Upper lobe of left lung (tissue), 6 donors: Measurements from ENCODE around the gene SLC25A25. TPM values are rescaled to one million over a fixed set of nuclear protein-coding genes. Genes with fewer than 3 reads are reported as not detected.
"Not testable (repeated sequence)": the region's sequence is repeated elsewhere in the genome, so short reads cannot be mapped to it uniquely, and the experiment has no call there.

Experiments used
- ATAC-seq, 2 donors: fragments of 200-7000 bp; cut with Tn5 transposase; one replicate each; pipeline ENCODE4 v1.9.1; 2022; ENCODE audit warnings: mild to moderate bottlenecking in 2 of 2, moderate library complexity in 2 of 2; ENCODE audit not compliant: low FRiP score in 2 of 2
- DNase-seq, 2 donors: peaks; one replicate each; pipeline ENCODE4 v3.0.0-alpha.2; 2019 to 2020
- H3K27ac ChIP-seq, 4 donors: fragments of 200-600 bp; sonication (generic); one replicate each; pipeline ENCODE4 v1.5.1; 2016 to 2019
- H3K27me3 ChIP-seq, 4 donors: fragments of 200-600 bp; sonication (generic); one replicate each; pipeline ENCODE4 v1.5.1; 2017 to 2019
- H3K36me3 ChIP-seq, 4 donors: fragments of 200-600 bp; sonication (generic); one replicate each; pipeline ENCODE4 v1.5.1; 2016 to 2019
- H3K4me1 ChIP-seq, 4 donors: fragments of 200-600 bp; sonication (generic); one replicate each; pipeline ENCODE4 v1.5.1; 2018 to 2019
- H3K4me3 ChIP-seq, 4 donors: fragments of 200-600 bp; sonication (generic); one replicate each; pipeline ENCODE4 v1.5.1; 2017 to 2019; ENCODE audit warnings: mild to moderate bottlenecking in 2 of 4, moderate library complexity in 1 of 4
- H3K9me3 ChIP-seq, 4 donors: fragments of 200-600 bp; sonication (generic); one replicate each; pipeline ENCODE4 v1.5.1; 2018 to 2019
- CTCF ChIP-seq, 6 experiments: fragments of 450-650 bp in 4 of 6; fragments of 200-600 bp in 2 of 6; sonication (generic) in 2 of 6; IDR thresholded peaks; one replicate each; pipeline ENCODE4 v1.5.1; 2016 to 2019; ENCODE audit warnings: antibody characterized with exemption in 6 of 6
- EP300 ChIP-seq, 4 donors: sonication (generic); formaldehyde crosslinking; IDR thresholded peaks; one replicate each; pipeline ENCODE4 v1.5.1; 2017; ENCODE audit warnings: antibody characterized with exemption in 4 of 4, control low read depth in 2 of 4
- POLR2A ChIP-seq, 4 donors: fragments of 450-650 bp; IDR thresholded peaks; one replicate each; pipeline ENCODE4 v1.5.1; 2016 to 2017; ENCODE audit warnings: antibody characterized with exemption in 4 of 4, mild to moderate bottlenecking in 2 of 4
- POLR2AphosphoS5 ChIP-seq, 2 donors: sonication (generic); formaldehyde crosslinking; IDR thresholded peaks; one replicate each; pipeline ENCODE4 v1.5.1; 2017; ENCODE audit warnings: antibody characterized with exemption in 2 of 2
- WGBS, 2 donors: methylation state at CpG; one replicate each; pipeline ENCODE4 v1.1.5; 2017 to 2018; 5-methylcytosine and 5-hydroxymethylcytosine counted together
- total RNA-seq, 6 donors: library from RNA; depleted of rRNA in 4 of 6; stranded (reverse); fragments of >200 nt in 4 of 6; gene quantifications; one replicate each; pipeline versions ENCODE4 v1.1.0 to v1.2.1, GENCODE V29; 2016 to 2021
- donor health status: DM: no; HTN: no; CAD: no; lungs with moderate emphysema.
- donor health status: DM: no; HTN: yes; CAD: no; lungs with severe emphysema.

SLC25A25 gene
- 10 to 100 TPM; 23.6 to 40.2 (median 33.7) TPM for total RNA-seq

- DNase-seq = peak; percentile 99 to 100
- peak in 3 of 4 donors; percentile 72 to 94 (median 81) for TF ChIP-seq POLR2A (IDR thresholded peaks at IDR 0.05)
- peak in 1 of 6 experiments; percentile 24 for TF ChIP-seq CTCF (IDR thresholded peaks at IDR 0.05)
- TF ChIP-seq POLR2AphosphoS5 (IDR thresholded peaks at IDR 0.05) = peak; percentile 10 to 72
- peak in 1 of 4 donors; percentile 19 for TF ChIP-seq EP300 (IDR thresholded peaks at IDR 0.05)
- peaks cover 44 to 72% (median 60%) of the 10 kb centered on the region in 4 donors for H3K4me1 ChIP-seq
Observed at GRCh38 chr9:128067645-128068385, at the start of gene SLC25A25. SLC25A25 (plus strand) TSS chr9:128068232; CDS start chr9:128068320, 88 bp downstream.

GRCh38 chr9:128020692-128021091 lies 47.3 kb upstream of the SLC25A25 start:
- TF ChIP-seq CTCF (IDR thresholded peaks at IDR 0.05) (no peak), POLR2A (IDR thresholded peaks at IDR 0.05) (no peak), EP300 (IDR thresholded peaks at IDR 0.05) (no peak), POLR2AphosphoS5 (IDR thresholded peaks at IDR 0.05) (no peak)
- ATAC-seq (no peak), DNase-seq (no peak)
- Histone ChIP-seq H3K27ac (no peak overlapping the region), H3K4me3 (no peak overlapping the region), H3K36me3 (no peaks in the 10 kb centered on the region), H3K9me3 (no peaks in the 10 kb centered on the region), H3K4me1 (no peaks in the 10 kb centered on the region), H3K27me3 (no peaks in the 10 kb centered on the region)
- 88 to 91% methylated on average over 4 of the region's 4 CpGs for WGBS, 2 donors

More at GRCh38 chr9:128067645-128068385, at the start of gene SLC25A25:
- peak within 1 kb of the TSS; percentile 85 to 97 (median 93) for H3K4me3 ChIP-seq
- H3K9me3 ChIP-seq = no peaks in the 10 kb centered on the region
- 0% methylated on average over 14 to 32 of the region's 67 CpGs for WGBS, 2 donors
- H3K27ac ChIP-seq = peak within 1 kb of the TSS; percentile 94 to 98 (median 96)
- no peaks in the 10 kb centered on the region for H3K27me3 ChIP-seq
- peak; percentile 97 to 99 for ATAC-seq
- peaks cover 0 to 9% (median 5%) of the 10 kb centered on the region in 4 donors for H3K36me3 ChIP-seq

GRCh38 chr9:128021098-128021497 lies 46.9 kb upstream of the SLC25A25 start:
- no peaks in the 10 kb centered on the region for H3K9me3 ChIP-seq
- no peak for ATAC-seq
- no peaks in the 10 kb centered on the region for H3K27me3 ChIP-seq
- no peak for DNase-seq
- H3K27ac ChIP-seq = no peak overlapping the region
- no peaks in the 10 kb centered on the region for H3K36me3 ChIP-seq
- WGBS, 2 donors = 50 to 83% methylated on average over 1 of the region's 1 CpG
- TF ChIP-seq POLR2A (IDR thresholded peaks at IDR 0.05) = no peak
- TF ChIP-seq CTCF (IDR thresholded peaks at IDR 0.05) = no peak
- TF ChIP-seq POLR2AphosphoS5 (IDR thresholded peaks at IDR 0.05) = no peak
- no peak for TF ChIP-seq EP300 (IDR thresholded peaks at IDR 0.05)
- H3K4me3 ChIP-seq = no peak overlapping the region
- H3K4me1 ChIP-seq = no peaks in the 10 kb centered on the region

GRCh38 chr9:128022886-128023285 lies 45.1 kb upstream of the SLC25A25 start:
- Histone ChIP-seq H3K4me1 (peaks cover 0 to 11% (median 4%) of the 10 kb centered on the region in 4 donors), H3K4me3 (no peak overlapping the region), H3K9me3 (no peaks in the 10 kb centered on the region), H3K36me3 (no peaks in the 10 kb centered on the region), H3K27ac (no peak overlapping the region), H3K27me3 (no peaks in the 10 kb centered on the region)
- no peak for TF ChIP-seq POLR2AphosphoS5 (IDR thresholded peaks at IDR 0.05)
- TF ChIP-seq EP300 (IDR thresholded peaks at IDR 0.05) = no peak
- no peak for TF ChIP-seq CTCF (IDR thresholded peaks at IDR 0.05)
- no peak for TF ChIP-seq POLR2A (IDR thresholded peaks at IDR 0.05)
- no peak for DNase-seq
- 63 to 71% methylated on average over 2 of the region's 2 CpGs for WGBS, 2 donors
- ATAC-seq = no peak

GRCh38 chr9:128023671-128024070 lies 44.4 kb upstream of the SLC25A25 start:
- WGBS, 2 donors = 76 to 86% methylated on average over 12 of the region's 12 CpGs
- H3K27ac ChIP-seq, H3K36me3 ChIP-seq, ATAC-seq, DNase-seq, H3K9me3 ChIP-seq, H3K27me3 ChIP-seq, H3K4me3 ChIP-seq: not testable (repeated sequence)
- H3K4me1 ChIP-seq = peaks cover 0 to 12% (median 4%) of the 10 kb centered on the region in 4 donors
